ENCODE measurements around the gene HLX. TPM values are rescaled to one million over a fixed set of nuclear protein-coding genes. Genes with fewer than 3 reads are reported as not detected.

Gene HLX
- total and polyA plus RNA-seq, 2 of the 13 experiments (the other 11 are each of a cell fraction or from before 2014, with no cell fraction given), result 0.30 to 0.35 TPM

DNA sequence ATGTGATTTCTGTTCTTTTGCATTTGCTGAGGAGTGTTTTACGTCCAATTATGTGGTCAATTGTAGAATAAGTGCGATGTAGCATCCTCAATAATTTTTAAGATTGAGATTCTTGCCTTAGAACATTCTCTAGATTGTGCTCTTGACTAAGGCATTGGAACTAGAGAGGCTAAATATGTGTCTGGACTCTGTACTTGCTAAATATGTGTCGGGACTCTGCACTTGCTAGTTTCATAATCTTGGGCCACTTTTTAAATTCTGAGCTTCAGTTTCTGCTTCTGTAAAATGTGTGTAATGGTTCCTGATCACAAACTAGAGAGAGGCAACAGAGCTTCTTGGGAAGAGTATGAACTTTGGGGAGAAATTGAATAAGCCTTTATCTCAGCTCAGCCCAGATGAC lies 21.6 kb downstream of the HLX start (continued):
- TF ChIP-seq KDM4B (CRISPR knock-in tag; IDR thresholded peaks at IDR 0.05), result no peak

DNA sequence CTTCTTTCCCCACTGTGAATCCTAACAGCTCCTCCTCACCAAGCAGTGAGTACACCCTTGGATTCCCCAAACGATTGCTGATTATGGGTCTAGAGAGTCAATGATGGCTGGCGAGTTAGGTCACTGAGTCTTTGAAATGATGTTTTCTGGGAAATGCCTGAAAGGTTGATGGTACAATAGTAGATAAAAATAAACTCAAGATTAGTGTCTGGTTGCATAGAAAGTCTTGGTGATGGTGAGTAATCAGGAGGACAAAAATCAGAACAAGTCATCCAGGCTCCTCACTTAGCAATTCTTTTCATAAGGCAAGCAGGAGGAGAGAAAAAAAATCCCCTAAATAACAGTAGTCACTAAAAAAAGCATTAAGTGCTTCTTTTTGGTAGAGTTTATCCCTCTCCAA lies 22.6 kb downstream of the HLX start:
- peaks cover 2 to 14% of the 10 kb centered on the region in 2 experiments; a peak in 4 of 5 replicates for H3K27me3 ChIP-seq (ENCODE audit: control insufficient read depth in 1 of 2, insufficient read depth in 2 of 2, low read length in 2 of 2)
- DNase-seq (ENCODE audit: low spot score), result no peak
- no peaks in the 10 kb centered on the region for H3K9me3 ChIP-seq (ENCODE audit: low read length)
- WGBS (ENCODE audit: low lambda C conversion rate), result 2% methylated on average over 2 of the region's 2 CpGs
- H3K4me2 ChIP-seq (ENCODE audit: low read depth, low read length), result no peak overlapping the region
- H3K4me3 ChIP-seq (replicated peaks in 1 of 3; ENCODE audit: insufficient read depth in 1 of 3, low read depth in 2 of 3, low read length in 3 of 3), result no peak overlapping the region
- BruUV-seq (replicated peaks), result no TSS peak
- no peaks in the 10 kb centered on the region for H3K79me2 ChIP-seq (ENCODE audit: insufficient read depth, low read length)
- no peak for FAIRE-seq
- intact Hi-C loops (cut with micrococcal nuclease; ENCODE audit: unreplicated experiment), result no loop called here
- H3K36me3 ChIP-seq (replicated peaks in 1 of 2; ENCODE audit: control insufficient read depth in 1 of 2, insufficient read depth in 2 of 2, low read length in 2 of 2), result no peaks in the 10 kb centered on the region
- ChIA-PET CTCF (ENCODE audit: low intra/inter-chr PET ratio, low total read pairs) (no interaction called here), POLR2A (no interaction called here)
- H3K4me1 ChIP-seq (ENCODE audit: insufficient read depth, low read length), result no peaks in the 10 kb centered on the region
- no peak for ATAC-seq
- TF ChIP-seq ARID2 (CRISPR knock-in tag; IDR thresholded peaks at IDR 0.05; ENCODE audit: borderline replicate concordance) (no peak), HMG20A (CRISPR knock-in tag; IDR thresholded peaks at IDR 0.05; ENCODE audit: borderline replicate concordance) (no peak), XRCC5 (optimal IDR thresholded peaks at IDR 0.05; ENCODE audit: low read length) (no peak), HOXA7 (CRISPR knock-in tag; IDR thresholded peaks at IDR 0.05) (no peak), KMT2A (CRISPR knock-in tag; IDR thresholded peaks at IDR 0.05) (no peak), TEAD2 (CRISPR knock-in tag; IDR thresholded peaks at IDR 0.05) (no peak), HHEX (CRISPR knock-in tag; IDR thresholded peaks at IDR 0.05) (no peak), ZNF367 (CRISPR knock-in tag; IDR thresholded peaks at IDR 0.05; ENCODE audit: borderline replicate concordance) (no peak), ZSCAN20 (CRISPR knock-in tag; IDR thresholded peaks at IDR 0.05; ENCODE audit: borderline replicate concordance) (no peak), FOXM1 (CRISPR knock-in tag; IDR thresholded peaks at IDR 0.05) (no peak), KDM2A (CRISPR knock-in tag; IDR thresholded peaks at IDR 0.05; ENCODE audit: borderline replicate concordance, low read depth) (no peak), RARG (CRISPR knock-in tag; IDR thresholded peaks at IDR 0.05; ENCODE audit: low read depth) (no peak), ZNF501 (CRISPR knock-in tag; IDR thresholded peaks at IDR 0.05) (no peak)
- TF ChIP-seq, protein P1, sequence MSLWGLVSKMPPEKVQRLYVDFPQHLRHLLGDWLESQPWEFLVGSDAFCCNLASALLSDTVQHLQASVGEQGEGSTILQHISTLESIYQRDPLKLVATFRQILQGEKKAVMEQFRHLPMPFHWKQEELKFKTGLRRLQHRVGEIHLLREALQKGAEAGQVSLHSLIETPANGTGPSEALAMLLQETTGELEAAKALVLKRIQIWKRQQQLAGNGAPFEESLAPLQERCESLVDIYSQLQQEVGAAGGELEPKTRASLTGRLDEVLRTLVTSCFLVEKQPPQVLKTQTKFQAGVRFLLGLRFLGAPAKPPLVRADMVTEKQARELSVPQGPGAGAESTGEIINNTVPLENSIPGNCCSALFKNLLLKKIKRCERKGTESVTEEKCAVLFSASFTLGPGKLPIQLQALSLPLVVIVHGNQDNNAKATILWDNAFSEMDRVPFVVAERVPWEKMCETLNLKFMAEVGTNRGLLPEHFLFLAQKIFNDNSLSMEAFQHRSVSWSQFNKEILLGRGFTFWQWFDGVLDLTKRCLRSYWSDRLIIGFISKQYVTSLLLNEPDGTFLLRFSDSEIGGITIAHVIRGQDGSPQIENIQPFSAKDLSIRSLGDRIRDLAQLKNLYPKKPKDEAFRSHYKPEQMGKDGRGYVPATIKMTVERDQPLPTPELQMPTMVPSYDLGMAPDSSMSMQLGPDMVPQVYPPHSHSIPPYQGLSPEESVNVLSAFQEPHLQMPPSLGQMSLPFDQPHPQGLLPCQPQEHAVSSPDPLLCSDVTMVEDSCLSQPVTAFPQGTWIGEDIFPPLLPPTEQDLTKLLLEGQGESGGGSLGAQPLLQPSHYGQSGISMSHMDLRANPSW (CRISPR knock-in tag; IDR thresholded peaks at IDR 0.05; ENCODE audit: borderline replicate concordance), result no peak
- TF ChIP-seq, protein P2, sequence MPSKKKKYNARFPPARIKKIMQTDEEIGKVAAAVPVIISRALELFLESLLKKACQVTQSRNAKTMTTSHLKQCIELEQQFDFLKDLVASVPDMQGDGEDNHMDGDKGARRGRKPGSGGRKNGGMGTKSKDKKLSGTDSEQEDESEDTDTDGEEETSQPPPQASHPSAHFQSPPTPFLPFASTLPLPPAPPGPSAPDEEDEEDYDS (CRISPR knock-in tag; IDR thresholded peaks at IDR 0.05), result no peak
- no peak overlapping the region for H2AFZ ChIP-seq (ENCODE audit: low read length)
- H4K20me1 ChIP-seq (ENCODE audit: insufficient read depth, low read length), result no peaks in the 10 kb centered on the region
- in situ Hi-C loops (cut with HindIII; ENCODE audit: extremely low pct_ligation_motif_present, low pct_unique_long_range_greater_than_20kb), result no loop called here
- no peak overlapping the region for H3K9ac ChIP-seq (ENCODE audit: insufficient read depth, low read depth, low read length)
- no peak overlapping the region for H3K27ac ChIP-seq (ENCODE audit: extremely low read length, insufficient read depth, low read length)

All from HepG2 (cell line).